HG02571 (cell line): Measurements from ENCODE around the gene CDK12.
A peak's percentile ranks its signal among the peaks of the same experiment; 100 is the strongest.
"Not testable (repeated sequence)": the region's sequence is repeated elsewhere in the genome, so short reads cannot be mapped to it uniquely, and the experiment has no call there.

Experiments used
- ATAC-seq: cut with Tn5 transposase; IDR thresholded peaks from one replicate; pipeline ENCODE4 v1.9.1; 2021; ENCODE audit warnings: mild to moderate bottlenecking, moderate library complexity; ENCODE audit not compliant: unreplicated experiment

CDK12 gene

DNA sequence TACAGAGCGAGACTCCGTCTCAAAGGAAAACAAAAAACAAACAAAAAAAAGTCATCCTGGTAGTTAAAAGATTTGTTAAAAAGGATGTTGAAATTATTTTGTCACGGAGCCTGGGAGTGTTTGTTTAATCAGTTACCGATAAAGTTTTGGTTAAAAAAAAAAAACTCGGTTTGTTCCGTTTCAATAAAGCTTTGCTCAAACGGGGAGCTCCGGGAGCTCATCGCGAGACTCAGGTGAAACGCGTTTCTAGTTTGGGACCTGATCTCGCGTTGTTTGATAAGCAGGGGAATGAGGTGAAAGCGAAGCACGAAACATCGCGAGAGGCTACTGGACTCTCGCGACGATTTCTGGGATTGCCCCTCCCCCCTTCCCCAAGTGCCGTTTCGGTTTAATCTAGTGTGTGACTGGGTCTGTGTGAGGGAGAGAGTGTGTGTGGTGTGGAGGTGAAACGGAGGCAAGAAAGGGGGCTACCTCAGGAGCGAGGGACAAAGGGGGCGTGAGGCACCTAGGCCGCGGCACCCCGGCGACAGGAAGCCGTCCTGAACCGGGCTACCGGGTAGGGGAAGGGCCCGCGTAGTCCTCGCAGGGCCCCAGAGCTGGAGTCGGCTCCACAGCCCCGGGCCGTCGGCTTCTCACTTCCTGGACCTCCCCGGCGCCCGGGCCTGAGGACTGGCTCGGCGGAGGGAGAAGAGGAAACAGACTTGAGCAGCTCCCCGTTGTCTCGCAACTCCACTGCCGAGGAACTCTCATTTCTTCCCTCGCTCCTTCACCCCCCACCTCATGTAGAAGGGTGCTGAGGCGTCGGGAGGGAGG, at the start of gene CDK12:
TSS of gene CDK12 (plus strand) at position 374 of the 813 bp plus-strand sequence. CDS start 586 bp downstream, outside the sequence.
- peak; percentile 63 for ATAC-seq

GRCh38 chr17:39416141-39416540, 45.1 kb upstream of the CDK12 start:
- ATAC-seq, result no peak

GRCh38 chr17:39429600-39429999, 31.7 kb upstream of the CDK12 start:
- no peak for ATAC-seq

- not testable (repeated sequence) for ATAC-seq
Observed at GRCh38 chr17:39439868-39440267, 21.4 kb upstream of the CDK12 start.

- no peak for ATAC-seq
Observed at GRCh38 chr17:39443326-39443725, 18.0 kb upstream of the CDK12 start.

DNA sequence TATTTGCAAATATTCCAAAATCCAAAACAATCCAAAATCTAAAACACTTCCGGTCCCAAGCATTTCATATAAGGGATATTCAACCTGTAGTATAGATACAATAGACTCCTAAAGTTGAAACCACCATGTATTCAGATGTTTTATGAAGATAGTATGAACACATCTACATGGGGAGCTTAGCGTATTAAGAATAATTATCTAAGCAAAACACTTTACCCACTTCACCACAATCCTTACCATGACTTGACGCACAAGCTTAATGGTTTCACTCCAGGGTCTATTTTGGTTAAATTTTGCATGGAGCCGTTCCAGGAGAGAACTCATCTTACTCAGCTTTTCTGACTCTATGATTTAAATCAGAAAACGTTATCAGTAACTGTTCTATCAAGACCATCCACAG, 13.7 kb upstream of the CDK12 start:
- no peak for ATAC-seq

DNA sequence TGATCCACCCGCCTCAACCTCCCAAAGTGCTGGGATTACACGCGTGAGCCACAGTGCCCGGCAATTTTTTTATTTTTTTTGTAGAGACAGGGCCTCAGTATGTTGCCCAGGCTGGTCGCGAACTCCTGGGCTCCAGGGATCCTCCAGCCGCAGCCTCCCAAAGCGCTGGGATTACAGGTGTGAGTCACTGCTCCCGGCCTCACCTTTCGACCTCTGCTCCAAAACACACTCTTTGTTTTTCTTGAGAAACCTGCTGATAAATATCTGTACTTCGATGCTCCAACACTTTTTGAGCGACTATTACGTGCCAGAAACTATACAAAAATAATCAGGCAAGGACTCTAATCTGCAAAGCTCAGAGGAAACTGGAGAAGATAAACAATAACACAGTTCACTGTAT, 11.2 kb upstream of the CDK12 start:
- ATAC-seq, result no peak

DNA sequence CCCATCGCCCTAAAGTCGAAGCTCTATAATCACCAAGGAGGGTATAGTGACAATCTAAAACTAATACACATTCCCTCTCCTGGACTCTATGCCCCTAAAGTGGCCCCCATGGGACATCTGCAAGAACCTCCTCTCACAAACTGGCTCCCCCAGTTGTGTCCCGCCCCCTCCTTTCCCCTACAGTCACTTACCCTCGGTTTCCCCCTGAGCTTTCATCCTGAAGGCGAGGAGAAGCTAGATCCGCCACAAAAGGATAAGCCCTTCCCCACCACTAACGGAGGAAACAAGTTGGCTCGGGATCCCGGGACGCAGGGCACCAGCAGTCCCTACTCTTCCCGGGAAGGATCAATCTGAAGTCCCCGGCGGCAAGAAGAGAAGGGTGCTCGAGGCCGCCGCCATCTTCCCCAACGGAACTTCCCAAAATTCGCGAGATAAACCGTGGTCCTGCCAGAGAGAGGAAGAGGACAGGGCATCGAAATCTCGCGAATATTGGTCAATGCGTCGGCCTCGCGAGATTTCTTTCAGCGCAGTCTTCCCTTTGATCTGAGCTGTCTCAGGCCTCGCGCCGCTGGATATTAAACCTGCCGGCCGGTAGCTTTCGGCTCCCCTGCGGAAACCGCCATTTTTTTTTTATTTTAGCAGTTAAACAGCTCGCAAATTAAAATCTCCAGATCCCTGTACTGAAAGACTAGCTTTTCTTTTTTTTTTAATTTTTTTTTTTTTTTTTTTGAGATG, 10.3 kb upstream of the CDK12 start, which contains the start of gene MED1:
TSS of gene MED1 (minus strand) at position 417 of the 735 bp plus-strand sequence. CDS start at position 216, 201 bp downstream.
- peak; percentile 82 for ATAC-seq

- no peak for ATAC-seq
Observed at GRCh38 chr17:39455919-39456318, 5.4 kb upstream of the CDK12 start.

- peak; percentile 8 for ATAC-seq
Observed at GRCh38 chr17:39461926-39462569, 762 bp downstream of the CDK12 start.

- no peak for ATAC-seq
Observed at GRCh38 chr17:39462631-39463375, 1.5 kb downstream of the CDK12 start.

- ATAC-seq, result not testable (repeated sequence)
Observed at GRCh38 chr17:39464639-39465181, 3.4 kb downstream of the CDK12 start.

GRCh38 chr17:39468610-39469009, 7.3 kb downstream of the CDK12 start:
- ATAC-seq, result not testable (repeated sequence)

- no peak for ATAC-seq
Observed at GRCh38 chr17:39473310-39473709, 12.0 kb downstream of the CDK12 start.

GRCh38 chr17:39479631-39480030, 18.3 kb downstream of the CDK12 start:
- ATAC-seq, result not testable (repeated sequence)

GRCh38 chr17:39483506-39483905, 22.2 kb downstream of the CDK12 start:
- no peak for ATAC-seq

GRCh38 chr17:39484178-39484577, 22.9 kb downstream of the CDK12 start:
- peak; percentile 63 for ATAC-seq

DNA sequence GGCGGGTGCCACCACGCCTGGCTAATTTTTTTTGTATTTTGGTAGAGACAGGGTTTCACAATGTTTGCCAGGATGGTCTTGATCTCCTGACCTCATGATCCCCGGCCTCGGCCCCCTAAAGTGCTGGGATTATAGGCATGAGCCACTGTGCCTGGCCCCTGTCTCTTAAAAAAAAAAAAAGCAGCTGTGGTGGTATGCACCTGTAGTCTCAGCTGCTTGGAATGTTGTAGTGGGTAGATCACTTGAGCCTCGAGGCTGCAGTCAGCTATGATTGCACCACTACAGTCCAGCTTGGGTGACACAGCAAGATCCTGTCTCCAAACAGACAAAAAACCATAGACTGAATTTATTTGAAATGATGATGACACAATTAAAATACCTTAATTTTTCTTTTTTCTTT, 24.3 kb downstream of the CDK12 start:
- ATAC-seq, result no peak

- ATAC-seq, result no peak
Observed at GRCh38 chr17:39486242-39486641, 25.0 kb downstream of the CDK12 start.

DNA sequence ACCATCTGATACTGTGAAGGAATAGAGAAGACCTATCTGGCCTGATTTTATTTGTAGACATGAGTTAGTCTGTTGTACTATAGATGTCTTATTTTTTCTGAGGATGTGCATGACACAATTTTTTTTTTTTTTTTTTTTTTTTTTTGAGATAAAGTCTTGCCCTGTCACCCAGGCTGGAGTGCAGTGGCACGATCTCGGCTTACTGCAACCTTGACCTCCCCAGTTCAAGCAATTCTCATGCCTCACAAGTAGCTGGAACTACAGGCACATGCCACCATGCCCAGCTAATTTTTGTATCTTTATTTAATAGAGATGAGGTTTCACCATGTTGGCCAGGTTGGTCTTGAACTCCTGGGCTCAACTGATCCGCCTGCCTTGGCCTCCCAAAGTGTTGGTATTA, 26.2 kb downstream of the CDK12 start:
- not testable (repeated sequence) for ATAC-seq
